Embryonic facial prominence (tissue), 1 donor: ENCODE measurements around the gene CBR1.
"Not testable (repeated sequence)": the region's sequence is repeated elsewhere in the genome, so short reads cannot be mapped to it uniquely, and the experiment has no call there.

ENCODE experiments used
- DNase-seq: peaks from one replicate; pipeline ENCODE4 v3.0.0-alpha.2; 2016; ENCODE audit errors: extremely low spot score

Gene CBR1

DNA sequence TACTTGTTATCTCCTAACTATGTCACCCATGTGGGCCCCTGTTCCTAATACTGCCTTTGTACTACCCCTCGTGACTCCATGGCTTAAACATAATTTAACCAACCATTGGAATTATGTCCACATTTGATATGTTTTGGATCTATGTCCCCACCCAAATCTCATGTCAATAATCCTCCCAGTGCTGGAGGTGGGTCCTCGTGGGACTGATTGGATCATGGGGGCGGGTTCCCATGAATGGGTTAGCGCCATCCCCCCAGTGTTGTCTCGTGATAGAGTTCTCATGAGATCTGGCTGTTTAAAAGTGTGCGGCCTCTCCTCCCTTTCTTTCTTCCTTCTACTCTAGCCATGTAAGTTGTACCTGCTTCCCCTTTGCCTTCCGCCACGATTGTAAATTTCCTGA, 9.8 kb downstream of the CBR1 start:
- DNase-seq: no peak

DNA sequence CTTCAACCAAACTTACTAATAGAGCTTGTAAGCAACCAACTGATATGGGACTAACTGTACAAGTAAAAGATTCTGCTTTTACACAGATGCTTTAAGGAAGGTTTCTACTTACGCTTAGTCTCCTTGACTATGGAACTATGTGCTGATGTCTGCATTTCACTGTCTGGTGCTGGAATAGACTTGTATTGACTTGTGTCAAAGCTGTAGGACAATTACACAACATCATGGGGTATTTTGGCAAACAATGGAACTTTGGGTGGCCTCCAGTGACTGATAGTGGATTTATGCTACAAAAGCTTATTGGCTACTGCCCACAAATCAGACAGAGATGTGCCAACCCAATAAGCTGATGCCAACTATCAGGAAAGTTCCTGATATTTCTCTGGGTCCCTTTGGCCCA, 10.6 kb downstream of the CBR1 start:
- no peak for DNase-seq

DNA sequence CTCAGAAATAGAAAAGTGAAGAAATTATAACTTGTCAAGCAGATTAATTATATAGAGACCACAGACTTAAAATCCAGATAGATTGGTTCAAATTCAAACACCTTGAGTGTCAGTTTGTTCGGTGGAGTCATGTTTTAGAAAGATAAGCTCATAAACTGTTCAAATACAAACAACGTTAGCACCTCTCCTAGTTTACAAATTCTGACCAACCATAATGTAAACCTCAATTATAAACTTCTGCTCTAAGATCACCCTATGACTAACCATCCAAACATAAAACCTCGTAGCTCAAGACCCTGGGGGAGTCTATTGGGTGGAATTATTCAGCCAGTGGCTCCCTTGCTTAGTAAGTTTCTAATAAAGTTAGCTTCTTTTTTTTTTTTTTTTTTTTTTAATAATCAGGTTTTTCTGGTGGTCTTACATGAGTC, 12.4 kb downstream of the CBR1 start:
- DNase-seq: no peak

DNA sequence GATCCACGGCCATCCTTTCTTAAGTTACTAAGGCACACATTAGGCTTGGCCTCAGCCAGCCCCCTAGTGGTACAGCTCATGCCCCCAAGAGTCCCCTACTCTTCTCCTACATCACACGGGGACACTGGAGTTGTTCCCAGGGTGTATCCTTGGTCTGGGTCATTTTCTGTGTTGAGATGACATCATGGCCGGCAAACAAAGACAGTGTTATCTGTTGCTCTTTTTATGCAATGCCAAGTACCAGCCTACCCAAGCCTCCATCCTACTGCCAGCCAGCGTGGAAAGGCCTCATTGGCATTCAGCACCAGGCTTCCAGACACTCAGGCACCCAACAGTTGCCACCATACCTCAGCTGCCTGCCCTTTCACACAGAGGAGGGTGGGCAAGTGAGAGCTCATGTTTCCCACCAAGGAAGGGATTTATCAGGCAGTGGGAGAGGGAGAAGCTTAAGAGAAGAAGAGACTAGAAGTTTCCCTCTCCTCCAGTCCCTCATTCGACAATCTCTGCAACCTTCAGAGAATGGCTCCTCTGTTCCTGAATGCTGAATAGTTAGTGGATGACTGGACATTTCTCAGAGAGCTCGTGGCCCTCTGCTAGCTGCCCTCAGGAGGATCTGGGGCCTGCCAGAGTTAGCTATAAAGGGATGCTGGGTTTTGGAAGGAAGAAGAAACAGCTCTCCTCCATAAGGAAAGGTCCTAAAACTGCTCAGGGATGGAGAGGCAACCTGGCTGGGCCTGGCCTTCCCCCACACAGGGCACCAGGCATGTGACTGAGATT, 17.7 kb downstream of the CBR1 start:
- no peak for DNase-seq

DNA sequence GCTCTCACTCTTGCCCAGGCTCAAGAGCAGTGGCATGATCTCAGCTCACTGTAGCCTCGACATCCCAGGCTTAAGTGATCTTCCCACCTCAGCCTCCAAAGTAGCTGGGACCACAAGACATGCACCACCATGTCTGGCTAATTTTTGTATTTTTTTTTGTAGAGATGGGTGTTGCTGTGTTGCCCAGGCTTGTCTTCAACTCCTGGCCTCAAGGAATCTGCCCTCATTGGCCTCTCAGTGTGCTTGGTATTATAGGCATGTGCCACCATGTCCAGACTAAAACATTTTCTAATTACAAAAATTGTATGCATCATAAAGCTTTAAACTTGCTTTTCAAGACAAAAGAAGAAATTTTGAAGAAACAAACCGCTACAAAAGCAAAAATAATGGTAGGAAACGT, 20.1 kb downstream of the CBR1 start:
- no peak for DNase-seq

DNA sequence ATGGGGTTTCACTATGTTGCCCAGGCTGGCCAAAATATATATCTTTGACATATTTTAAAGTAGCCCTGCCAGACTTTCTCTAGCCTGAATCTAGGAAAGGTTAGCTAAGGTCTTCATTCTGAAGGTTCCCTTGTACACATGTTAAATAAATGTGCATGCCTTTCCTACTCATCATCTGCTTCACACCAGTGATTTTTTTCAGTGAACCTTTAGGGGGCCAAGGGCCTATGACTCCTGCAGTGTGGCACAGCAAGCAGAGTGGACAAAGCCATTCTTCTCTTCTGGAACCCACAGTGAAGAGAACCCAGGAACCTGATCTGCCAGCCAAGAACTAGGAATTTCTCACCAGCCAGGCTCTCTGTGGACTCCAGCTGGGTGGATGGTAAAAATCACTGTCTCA, 22.9 kb downstream of the CBR1 start:
- DNase-seq: no peak

DNA sequence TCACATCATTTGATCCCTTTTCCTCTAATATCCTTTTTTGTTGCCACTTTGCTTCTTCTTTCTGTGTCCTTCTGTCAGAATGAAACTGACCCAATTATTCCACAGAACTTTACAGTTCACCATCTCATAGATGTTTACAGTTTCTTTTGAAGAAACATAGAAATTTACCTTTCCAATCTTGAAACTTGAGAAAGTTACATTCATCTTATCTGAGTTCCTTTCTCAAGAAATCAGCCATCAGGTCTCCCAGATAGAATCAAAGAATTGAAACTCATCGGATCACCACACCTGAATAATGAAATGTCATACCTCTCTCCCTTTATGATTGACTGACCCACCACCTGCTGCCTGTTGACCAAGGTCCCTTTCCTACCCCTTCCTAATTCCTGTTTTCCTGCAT, 23.7 kb downstream of the CBR1 start:
- DNase-seq: no peak

DNA sequence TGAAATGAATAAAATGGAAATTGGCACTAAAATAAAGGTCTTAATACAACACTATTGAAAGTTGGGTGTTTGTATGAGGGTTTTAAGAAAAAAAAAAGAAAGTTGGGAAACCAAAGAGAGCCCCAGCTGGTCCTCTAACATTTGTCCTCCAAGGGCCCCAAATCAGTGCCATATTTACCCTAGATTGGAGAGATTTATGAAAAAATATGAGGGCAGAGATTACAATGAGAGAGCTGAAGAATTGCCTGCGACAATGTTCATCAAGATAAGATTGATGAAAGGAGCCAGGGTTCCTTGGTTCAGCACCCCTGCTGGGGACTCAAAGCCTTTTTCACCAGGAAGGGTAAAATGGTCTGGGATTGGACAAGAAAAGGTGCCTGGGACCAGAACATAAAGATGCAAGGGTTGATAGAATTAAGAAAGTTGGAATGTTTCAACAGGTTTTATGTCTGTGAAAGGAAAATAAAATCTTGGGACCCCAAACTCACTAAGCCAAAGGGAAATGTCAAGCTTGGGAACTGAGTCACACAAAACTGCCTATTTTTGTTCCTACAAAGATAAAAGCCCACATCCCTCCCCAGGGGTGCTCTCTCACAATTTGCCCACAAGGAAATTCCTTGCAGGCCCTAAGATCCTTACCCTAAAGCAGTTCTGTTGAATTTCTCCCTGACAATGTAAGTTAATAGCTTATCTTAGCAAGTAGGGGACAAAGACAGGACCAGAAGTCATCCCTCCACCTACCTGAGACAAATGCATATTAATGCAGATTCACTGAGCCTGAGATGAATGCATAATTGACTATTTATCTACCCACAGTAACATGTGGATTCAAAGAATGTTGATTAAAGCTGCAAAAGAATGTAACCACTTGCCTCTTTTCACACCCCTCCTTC, 26.8 kb downstream of the CBR1 start:
- no peak for DNase-seq

DNA sequence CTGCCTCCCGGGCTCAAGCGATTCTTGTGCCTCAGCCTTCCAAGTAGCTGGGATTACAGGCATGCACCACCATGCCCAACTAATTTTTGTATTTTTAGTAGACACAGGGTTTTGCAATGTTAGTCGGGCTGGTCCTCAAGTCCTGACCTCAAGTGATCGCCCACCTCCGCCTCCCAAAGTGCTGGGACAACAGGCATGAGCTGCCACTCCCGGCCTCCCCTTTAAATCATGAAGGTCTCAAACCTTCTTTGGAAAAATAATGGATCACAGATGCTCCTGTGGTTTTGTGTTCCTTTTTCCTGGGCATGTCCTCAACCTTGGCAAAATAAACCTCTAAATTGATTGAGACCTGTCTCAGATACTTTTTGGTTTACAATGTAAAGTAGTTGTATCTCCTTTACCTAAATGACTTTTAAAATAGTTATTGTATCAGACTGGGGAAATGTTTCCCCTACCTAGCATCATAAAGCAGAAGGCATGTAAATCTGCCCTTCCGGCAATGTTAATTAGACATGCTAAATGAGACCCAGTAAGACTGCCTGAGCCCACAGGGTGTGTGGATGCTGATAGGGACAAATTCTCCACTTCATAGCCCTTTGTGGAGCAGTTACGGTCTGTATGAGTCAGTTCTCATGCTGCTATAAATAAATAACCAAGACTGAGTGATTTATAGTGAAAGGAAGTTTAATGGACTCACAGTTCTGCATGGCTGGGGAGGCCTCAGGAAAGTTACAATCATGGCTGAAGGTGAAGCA, 27.8 kb downstream of the CBR1 start:
- DNase-seq: no peak

DNA sequence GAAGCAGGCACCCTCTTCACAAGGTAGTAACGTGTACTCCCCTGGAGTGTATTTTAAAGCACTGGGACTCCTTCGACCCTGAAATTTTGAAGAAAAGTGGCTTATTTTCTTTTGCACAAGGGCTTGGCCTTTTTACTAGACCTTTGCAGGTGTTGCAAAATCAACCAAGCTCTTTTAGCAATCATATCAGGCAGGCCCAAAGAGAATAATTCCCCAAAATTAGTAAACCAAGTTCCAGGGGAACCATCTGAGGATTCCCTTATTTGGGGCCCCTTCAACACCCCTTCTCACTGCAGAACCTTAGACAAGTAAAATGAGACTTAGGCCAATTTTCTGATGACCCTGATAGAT, 28.3 kb downstream of the CBR1 start:
- DNase-seq: no peak

DNA sequence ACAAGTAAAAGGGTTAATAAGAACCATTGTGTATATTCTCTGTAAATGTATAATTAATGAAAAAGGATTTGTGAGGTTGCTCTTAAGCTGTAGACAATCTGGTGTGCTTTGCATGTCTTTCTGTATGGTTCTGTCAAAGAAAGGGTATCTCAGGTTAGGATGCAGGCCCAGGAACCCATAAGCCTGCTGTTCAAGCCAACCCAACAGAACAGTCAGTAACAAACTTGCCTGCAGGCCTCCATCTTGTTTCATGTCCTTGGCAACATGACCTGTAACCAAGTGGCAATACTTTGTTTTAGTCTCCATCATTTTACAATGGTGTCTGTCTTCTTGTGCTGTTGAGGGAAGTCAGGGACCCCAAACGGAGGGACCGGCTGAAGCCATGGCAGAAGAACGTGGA, 29.2 kb downstream of the CBR1 start:
- DNase-seq: no peak

DNA sequence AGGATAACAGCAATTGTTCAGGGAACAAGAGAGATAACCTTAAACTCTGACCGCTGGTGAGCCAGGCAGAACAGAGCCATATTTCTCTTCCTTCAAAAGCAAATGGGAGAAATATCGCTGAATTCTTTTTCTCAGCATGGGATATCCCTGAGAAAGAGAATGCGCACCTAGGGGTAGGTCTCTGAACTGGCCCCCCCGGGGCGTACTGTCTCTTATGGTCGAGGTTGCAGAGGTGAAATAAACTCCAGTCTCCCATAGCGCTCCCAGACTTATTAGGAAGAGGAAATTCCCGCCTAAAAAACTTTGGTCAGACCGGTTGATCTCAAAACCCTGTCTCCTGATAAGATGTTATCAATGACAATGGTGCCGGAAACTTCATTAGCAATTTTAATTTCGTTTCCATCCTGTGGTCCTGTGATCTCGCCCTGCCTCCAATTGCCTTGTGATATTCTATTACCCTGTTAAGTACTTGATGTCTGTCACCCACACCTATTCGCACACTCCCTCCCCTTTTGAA, 29.9 kb downstream of the CBR1 start:
- DNase-seq: not testable (repeated sequence)

DNA sequence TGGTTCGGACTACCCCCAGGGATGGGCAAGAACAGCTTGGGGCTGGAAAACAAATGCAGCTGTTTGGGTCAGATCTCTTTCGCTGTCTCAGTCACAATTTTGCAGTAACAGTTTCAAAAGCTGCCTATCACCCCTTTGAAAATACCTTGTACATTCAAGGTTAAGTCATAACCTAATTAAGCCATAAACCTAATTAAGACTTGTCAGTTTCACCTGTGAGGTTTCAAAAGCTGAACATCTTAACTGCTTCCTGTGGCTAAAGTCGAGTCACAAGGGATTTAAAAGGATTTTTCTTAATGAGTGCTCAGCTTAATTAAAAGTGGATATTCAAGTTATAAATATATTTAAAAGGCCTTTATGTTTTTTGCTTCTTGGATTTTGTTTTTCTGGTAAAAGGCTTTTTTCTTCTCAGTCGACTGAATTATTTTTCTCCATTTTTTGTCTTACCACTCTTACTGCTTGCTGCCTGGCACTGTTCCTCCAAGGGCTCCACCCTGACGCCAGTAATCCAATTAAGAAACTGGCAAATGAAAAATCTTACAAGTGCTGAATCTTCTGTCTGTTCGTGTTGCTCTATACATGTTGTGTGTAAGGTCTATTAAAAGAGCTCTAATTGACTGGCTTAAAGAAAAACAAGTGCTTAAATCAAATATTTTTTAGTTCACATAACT, 31.3 kb downstream of the CBR1 start:
- no peak for DNase-seq

DNA sequence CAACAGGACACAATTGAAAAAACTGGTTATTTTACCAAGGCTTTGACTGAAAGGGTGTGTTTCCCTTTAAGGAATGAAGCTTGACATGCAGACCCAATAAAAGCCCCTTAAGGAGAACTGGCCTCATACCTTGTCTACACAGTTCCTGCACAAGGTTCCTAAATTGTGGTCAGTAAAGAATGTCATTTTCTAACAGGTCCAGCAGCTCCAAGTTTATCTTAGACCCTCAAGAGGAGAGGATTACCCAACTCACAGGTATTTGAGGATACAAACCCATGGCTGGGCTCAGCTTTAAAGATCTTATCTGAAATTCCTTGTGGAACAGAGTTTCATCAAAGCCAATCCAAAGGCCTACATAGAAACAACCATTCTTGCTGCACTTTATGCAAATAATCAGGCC, 33.6 kb downstream of the CBR1 start:
- DNase-seq: no peak

DNA sequence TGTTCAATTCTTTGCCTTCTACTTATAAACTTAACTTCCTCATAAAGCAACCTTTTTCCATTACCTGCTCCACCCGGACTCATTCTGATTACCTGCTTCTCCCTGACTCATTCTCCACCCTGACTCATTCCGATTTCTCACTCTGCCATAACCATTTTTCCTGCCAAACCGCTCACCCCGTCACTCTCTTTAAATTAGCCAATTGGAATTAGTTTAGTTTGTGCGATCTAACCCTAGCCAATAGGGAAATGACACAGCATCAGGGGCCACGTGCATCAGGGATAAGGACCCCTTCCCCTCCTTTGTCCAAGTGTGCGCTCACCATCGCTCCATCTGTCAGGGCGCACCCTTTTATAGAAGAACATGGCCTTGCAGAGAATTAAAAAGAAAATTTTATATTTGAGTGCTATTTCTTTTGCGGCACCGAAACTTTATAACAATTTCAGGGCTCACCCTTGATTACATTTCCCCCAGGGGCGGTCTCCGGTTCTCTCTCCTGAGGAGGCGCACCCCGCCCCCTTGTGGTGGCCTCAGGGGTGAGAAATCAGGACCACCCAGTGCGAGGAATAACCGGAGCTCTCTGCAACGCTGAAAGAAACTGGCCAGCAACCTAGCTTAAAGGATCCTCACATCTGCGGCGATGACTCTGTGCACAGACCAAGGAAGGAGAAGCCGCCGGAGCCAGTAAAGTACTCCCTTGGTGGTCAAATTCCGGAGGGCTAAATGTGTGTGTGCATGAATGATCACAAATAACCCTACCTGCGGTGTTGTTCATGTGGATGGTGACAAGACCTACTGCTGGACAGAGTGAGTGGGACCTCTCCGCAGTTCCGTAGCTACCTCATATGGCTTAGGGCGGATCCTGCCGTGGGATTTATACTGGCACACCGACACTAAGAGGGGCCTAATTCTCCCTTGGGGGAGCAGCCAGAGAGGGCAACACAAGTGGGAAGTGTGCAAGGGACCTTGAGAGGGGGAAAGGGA, 34.8 kb downstream of the CBR1 start:
- no peak for DNase-seq

DNA sequence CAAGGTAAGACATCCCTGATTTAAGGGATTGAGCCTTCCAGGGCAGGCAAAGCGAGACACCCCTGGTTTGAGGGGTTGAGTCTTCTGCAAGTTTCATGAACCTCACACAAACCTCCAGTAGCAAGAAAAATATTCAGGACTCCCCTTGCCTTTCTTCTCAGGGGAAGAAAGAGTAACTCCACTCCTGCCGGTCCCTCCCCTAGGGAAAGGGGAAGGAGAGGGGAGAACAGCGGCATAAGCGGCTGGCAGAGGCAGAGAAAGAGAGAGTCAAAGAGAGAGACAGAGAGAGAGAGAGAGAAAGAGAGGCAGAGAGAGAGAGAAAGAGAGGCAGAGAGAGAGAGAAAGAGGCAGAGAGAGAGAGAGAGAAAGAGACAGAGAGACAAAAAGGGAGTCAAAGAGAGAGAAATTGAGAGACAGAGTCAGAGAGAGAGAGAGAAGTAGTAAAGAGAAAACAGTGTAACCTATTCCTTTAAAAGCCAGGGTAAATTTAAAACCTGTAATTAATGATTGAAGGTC, 35.6 kb downstream of the CBR1 start:
- DNase-seq: no peak

DNA sequence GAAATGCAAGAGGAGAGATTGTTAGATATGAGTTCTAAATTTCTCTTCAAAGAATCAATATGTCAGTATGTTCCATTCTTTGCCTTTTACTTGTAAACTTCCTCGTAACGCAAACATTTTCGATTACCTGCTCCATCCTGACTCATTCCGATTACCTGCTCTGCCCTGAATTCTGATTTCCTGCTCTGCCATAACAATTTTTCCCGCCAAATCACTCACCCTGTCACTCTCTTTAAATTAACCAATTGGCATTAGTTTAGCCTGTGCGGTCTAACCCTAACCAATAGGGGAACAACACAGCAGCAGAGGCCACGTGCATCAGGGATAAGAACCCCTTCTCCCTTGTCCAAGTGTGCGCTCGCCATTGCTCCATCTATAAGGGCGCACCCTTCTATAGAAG, 40.0 kb downstream of the CBR1 start:
- DNase-seq: no peak

DNA sequence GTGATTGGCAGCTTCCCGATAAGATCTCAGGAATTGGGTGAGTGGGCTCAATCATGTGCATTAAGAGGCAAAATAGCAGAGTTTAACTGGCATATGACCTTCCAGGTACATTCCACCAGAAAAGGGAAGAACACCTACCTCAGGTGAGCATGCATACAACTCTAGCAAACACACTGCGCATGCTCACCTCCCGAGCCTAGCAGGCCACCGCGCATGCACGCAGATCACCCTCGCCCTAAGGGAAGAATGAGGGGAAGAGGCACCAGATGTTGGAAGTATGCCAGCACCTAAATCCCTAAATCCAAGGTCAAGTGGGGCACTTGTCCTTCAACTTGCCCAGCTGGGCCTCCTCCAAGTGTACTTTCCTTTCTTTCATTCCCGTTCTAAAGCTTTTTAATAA, 41.4 kb downstream of the CBR1 start:
- DNase-seq: no peak

DNA sequence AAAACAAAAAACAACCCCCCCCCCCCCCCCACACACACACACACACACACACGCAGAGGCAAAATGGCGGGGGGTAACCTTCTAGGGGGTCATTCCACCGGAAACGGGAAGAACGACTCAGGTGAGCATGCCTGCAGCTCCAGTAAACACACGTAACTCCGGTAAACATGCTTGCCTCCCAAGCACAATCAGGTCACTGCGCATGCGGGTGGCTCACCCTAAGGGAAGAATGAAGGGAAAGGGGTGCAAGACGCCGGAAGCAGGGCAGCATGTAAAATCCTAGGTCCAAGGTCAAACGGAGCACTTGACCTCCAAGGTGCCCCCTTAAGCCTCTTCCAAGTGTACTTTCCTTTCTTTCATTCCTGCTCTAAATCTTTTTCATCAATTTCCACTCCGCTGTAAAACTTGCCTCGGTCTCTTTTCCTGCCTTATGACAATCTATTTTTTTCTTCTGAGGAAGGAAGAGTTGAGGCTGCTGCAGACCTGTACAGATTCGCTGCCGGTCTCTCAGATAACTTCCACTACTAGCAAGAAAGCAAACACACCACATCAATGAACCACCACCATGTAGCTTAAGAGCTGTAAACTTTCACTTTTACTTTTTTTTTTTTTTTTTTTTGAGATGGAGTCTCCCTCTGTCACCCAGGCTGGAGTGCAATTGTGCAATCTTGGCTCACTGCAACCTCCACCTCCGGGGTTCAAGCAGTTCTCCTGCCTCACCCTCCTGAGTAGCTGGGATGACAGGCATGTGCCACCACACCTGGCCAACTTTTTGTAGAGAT, 44.0 kb downstream of the CBR1 start:
- no peak for DNase-seq
